IPS DF 6.9 (cell line): Measurements from ENCODE around the gene ATG13.

Experiments
- DNase-seq: peaks from one replicate; pipeline ENCODE4 v3.0.0-alpha.2; 2013; ENCODE audit warnings: low read depth, low spot score
- H3K27ac ChIP-seq: one replicate; pipeline ENCODE4 v1.5.1; 2013; ENCODE audit warnings: low read length, control low read depth
- H3K27me3 ChIP-seq: 2 replicates; pipeline ENCODE4 v1.6.1; 2013; ENCODE audit warnings: mild to moderate bottlenecking, low read length; ENCODE audit not compliant: control insufficient read depth, insufficient read depth
- H3K36me3 ChIP-seq: 2 replicates; pipeline ENCODE4 v1.6.1; 2013; ENCODE audit warnings: low read length; ENCODE audit not compliant: control insufficient read depth, insufficient read depth
- H3K4me1 ChIP-seq: 2 replicates; pipeline ENCODE4 v1.6.1; 2013; ENCODE audit warnings: low read length; ENCODE audit not compliant: control insufficient read depth, insufficient read depth
- H3K4me3 ChIP-seq: 2 replicates; pipeline ENCODE4 v1.5.1; 2013; ENCODE audit warnings: mild to moderate bottlenecking, low read length
- H3K9me3 ChIP-seq: 2 replicates; pipeline ENCODE4 v1.6.1; 2013; ENCODE audit warnings: low read length, inconsistent platforms; ENCODE audit not compliant: control insufficient read depth, insufficient read depth
- WGBS: extraction: QIAGEN DNeasy Blood & Tissue Kit; methylation state at CpG from one replicate; pipeline ENCODE4 v1.1.7; 2013; ENCODE audit warnings: mixed read lengths, missing lambda C conversion rate; ENCODE audit not compliant: insufficient read length, insufficient coverage; 5-methylcytosine and 5-hydroxymethylcytosine counted together

The ATG13 gene

DNA sequence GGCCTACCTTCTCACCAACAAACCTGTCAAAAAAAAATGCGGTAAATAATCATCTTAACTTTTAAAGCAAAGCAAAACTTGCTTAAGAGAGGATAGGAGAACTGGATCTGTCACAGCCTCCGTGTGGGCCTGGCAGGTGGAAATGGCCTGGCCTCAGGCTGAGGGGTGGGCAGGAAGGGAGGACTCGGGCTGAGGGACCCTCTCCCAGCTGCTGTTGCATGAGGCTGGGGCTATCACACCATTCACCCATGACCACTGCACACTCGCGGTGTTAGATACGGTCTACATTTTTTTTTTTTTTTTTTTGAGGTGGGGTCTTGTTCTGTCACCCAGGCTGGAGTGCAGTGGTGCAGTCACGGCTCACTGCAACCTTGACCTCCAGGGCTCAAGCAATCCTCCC is 58.6 kb downstream of the ATG13 start:
- Histone ChIP-seq H3K4me3 (no peak overlapping the region), H3K36me3 (peaks cover 26% of the 10 kb centered on the region), H3K27me3 (no peaks in the 10 kb centered on the region), H3K27ac (no peak overlapping the region), H3K4me1 (peaks cover 1% of the 10 kb centered on the region), H3K9me3 (no peaks in the 10 kb centered on the region)
- no CpG with 5 or more reads among the region's 7 CpGs for whole genome bisulfite sequencing
- DNase-seq: no peak

DNA sequence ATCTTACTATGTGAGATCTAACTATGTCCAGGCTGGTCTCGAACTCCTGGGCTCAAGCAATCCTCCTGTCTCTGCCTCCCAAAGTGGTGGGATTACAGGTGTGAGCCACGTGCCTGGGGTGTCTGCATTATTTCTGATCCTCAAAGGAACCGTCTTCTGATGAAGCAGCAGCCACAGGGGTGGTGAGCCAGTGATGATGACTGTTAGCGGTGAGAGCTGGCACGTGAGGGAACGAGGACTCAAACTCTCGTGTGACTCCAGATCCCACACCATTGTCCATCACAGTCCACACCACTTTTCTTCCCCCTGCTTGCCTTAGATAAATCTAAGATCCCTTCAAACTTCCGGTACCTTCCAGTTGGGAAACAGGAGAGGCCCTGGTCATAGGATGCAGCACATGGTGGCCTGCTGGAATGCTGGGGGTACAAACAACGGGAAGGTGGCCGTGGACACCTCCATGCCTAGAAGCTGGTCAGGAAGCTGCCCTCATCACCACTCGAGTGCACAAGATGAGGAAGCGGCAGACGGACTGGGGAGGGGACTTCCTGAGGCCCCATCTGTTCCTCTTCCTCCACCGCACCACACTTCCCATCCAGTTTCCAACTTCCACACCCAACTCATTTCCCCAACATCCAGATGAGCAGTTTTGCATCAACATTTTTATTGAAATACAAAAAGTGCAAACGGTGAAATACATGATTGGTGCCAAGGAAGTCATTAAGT is 59.2 kb downstream of the ATG13 start:
- Histone ChIP-seq H3K27ac (no peak overlapping the region), H3K9me3 (no peaks in the 10 kb centered on the region), H3K27me3 (no peaks in the 10 kb centered on the region), H3K36me3 (peaks cover 26% of the 10 kb centered on the region), H3K4me3 (no peak overlapping the region), H3K4me1 (peaks cover 1% of the 10 kb centered on the region)
- no CpG with 5 or more reads among the region's 15 CpGs for WGBS
- DNase-seq: no peak

DNA sequence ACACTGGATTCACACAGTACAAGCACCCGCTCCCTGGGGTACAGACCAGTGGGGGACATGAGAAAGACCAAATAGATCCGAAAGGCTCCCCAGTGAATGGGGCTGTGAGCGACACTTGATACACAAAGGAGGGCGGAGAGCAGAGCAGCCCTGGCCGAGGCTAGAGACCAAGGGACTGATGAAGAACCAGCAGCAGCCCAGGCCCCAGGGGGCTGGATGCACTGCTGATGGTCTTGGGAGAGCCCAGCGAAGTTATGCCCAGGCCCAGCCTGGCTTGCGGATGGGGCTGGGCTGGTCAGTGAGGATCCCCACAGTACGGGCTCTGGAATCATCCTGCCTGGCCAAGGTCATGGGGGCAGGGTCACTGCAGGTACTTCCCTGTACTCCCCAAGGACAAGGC is 59.8 kb downstream of the ATG13 start:
- Histone ChIP-seq H3K4me3 (no peak overlapping the region), H3K4me1 (peaks cover 1% of the 10 kb centered on the region), H3K36me3 (peaks cover 23% of the 10 kb centered on the region), H3K27me3 (no peaks in the 10 kb centered on the region), H3K9me3 (no peaks in the 10 kb centered on the region), H3K27ac (no peak overlapping the region)
- DNase-seq: no peak
- no CpG with 5 or more reads among the region's 8 CpGs for WGBS

DNA sequence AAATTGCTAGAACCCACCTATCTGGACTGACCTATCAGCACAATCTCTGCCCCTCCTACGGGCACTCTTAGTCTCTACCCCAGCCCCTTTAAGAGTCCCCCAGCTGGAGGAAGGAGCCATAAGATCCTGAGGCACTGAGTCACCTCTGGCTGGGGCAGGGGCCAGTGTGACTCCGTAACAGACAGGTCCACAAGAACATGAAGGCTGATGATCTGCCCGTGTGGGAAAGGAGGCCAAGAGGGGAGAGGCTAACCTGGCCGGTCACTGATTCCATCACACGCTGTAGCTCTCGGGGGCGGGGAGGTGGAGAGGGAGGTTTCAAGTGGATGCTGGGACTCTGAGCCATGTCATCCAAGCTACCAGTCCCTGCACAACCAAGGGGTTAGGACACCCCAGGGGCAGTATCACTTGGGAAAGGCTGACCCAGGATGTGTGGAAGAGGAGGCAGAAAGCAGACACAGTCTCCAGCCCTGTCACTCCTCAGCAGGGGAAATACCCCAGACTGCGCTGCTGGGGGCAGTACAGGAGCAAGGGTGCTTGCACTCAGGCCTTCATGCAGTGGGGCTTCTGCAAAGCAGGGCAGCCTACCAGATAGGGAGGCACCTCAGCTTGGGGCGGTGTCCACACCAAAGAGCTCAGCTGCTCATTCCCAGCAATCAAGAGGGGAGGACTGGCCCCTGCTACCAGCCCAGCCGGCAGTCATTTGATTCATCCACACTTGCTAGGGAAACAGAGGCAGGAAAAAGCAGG is 60.8 kb downstream of the ATG13 start:
- no peaks in the 10 kb centered on the region for H3K9me3 ChIP-seq
- H3K27ac ChIP-seq: no peak overlapping the region
- H3K27me3 ChIP-seq: no peaks in the 10 kb centered on the region
- H3K4me1 ChIP-seq: peaks cover 1% of the 10 kb centered on the region
- DNase-seq: no peak
- no peak overlapping the region for H3K4me3 ChIP-seq
- WGBS: no CpG with 5 or more reads among the region's 10 CpGs
- H3K36me3 ChIP-seq: peaks cover 19% of the 10 kb centered on the region

DNA sequence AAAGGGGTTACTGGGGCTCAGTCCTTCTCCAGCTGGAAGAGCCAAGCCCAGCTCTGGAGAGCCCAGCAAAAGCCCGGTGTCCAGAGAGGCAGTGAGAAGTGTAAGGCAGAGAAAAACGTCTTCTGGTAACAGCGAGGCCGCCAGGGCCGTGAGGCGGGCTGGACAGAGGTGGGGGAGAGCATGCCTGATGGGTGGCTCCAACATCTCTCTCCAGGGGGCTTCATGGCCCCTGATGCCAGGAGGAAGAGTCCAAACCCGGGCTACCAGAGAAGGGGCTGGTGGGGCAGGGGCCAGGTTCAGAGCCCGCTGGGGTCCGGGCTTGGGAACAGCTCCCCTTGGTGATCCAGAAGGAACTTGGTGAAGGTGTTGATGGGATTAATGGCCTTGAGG is 61.4 kb downstream of the ATG13 start:
- peaks cover 15% of the 10 kb centered on the region for H3K36me3 ChIP-seq
- no peak for DNase-seq
- H3K27ac ChIP-seq: no peak overlapping the region
- H3K4me3 ChIP-seq: no peak overlapping the region
- WGBS: no CpG with 5 or more reads among the region's 9 CpGs
- no peaks in the 10 kb centered on the region; the same call in none of the 2 replicates for H3K4me1 ChIP-seq
- no peaks in the 10 kb centered on the region for H3K9me3 ChIP-seq
- H3K27me3 ChIP-seq: no peaks in the 10 kb centered on the region

DNA sequence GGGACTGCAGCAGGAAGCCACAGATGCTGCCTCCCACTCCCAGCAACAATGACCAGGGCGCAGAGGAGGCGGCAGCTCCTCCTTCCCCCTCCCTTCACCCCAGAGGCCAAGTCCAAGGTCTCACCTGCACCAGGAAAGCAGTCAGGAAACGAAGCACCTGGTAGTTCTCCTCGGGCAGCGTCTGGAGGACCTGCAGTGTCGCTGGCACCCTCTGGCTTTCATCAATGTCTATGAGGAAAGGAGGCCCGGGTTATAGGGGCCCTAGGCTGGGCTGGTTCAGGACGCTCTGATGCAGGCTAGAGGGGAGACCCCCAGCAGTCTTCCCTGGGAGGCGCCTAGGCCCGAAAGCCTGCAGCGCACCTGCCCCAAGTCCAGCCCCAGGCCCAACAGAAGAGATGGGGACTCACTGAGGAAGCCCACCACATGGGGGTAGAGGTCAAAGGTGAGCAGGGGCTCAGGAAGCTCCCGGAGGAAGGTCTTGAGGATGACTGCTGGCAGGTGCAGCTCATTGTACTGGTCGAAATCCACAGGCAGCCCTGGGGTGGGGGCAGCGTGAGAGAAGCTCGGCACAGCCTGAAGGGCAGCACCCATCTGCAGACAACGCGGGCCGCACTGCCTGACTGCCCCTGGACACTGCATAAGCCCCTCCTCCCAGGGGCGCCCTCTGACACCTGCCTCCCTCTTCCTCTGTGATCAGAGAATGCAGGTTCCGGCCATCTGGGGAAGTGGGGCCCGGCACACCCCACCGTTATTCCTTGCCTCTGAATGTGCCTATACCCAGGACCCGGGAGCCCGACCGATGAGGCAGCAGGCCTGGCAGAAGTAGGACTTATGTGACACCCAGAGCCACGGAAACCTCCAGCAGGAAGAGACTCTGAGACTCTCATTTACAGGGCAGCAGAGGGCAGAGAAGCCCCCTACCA is 62.1 kb downstream of the ATG13 start:
- Histone ChIP-seq H3K4me3 (no peak overlapping the region), H3K4me1 (no peaks in the 10 kb centered on the region; the same call in 1 of the 2 replicates), H3K36me3 (peaks cover 14% of the 10 kb centered on the region), H3K9me3 (no peaks in the 10 kb centered on the region), H3K27ac (no peak overlapping the region), H3K27me3 (no peaks in the 10 kb centered on the region)
- no peak for DNase-seq
- WGBS: no CpG with 5 or more reads among the region's 26 CpGs

DNA sequence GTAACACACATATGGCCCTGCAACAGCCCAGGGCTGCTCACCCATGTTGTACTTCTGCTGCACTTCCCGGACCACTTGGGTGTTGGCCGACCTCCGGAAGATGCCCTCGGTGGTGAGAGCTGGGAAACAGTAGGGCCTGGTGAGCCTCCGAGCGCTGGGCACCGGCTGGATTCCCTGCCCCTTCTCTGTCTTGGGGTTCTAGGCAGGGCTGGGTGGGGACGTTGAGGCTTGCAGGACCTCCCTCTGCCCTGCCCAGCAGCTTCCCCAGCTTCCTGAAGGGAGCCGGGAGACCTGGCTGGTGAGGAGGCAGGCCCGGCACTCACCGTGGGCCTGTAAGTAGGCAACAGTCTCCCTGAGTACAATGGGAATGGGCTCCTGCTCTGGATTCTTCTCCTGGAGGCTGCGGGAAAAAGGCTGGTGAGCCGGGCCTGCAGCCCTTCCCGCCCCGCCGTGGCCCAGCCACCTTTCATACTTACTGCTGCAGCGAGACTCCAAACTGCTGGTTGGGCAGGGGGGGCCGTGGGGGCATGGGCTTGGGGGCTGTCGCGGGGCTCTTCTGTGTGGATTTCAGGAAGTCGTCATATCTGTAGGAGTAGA is 62.9 kb downstream of the ATG13 start:
- Histone ChIP-seq H3K27ac (no peak overlapping the region), H3K36me3 (peaks cover 14% of the 10 kb centered on the region), H3K27me3 (no peaks in the 10 kb centered on the region), H3K9me3 (no peaks in the 10 kb centered on the region), H3K4me1 (no peaks in the 10 kb centered on the region; the same call in 1 of the 2 replicates), H3K4me3 (no peak overlapping the region)
- DNase-seq: no peak
- WGBS: no CpG with 5 or more reads among the region's 21 CpGs

DNA sequence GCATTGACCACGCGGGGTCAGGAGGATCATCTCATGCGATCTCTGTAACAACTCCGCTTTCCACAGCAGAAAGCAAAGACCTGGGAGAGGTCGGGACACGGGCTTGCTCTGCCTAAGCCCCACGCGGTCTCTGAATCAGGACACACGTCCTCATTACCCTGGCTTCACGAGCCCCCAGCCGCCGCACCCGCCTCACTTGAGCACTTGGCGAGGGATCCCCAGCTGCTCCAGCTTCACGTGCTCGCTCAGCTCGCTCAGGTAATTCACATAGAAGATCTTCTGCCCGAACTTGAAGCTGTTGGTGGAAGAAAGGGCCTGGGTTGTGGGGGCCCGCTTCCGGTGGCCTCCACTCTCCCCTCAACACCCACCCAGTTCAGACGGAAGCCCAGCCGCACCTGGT is 63.5 kb downstream of the ATG13 start:
- Histone ChIP-seq H3K9me3 (no peaks in the 10 kb centered on the region), H3K27me3 (no peaks in the 10 kb centered on the region), H3K4me1 (no peaks in the 10 kb centered on the region), H3K27ac (no peak overlapping the region), H3K4me3 (no peak overlapping the region), H3K36me3 (peaks cover 14% of the 10 kb centered on the region)
- DNase-seq: no peak
- WGBS: no CpG with 5 or more reads among the region's 22 CpGs

DNA sequence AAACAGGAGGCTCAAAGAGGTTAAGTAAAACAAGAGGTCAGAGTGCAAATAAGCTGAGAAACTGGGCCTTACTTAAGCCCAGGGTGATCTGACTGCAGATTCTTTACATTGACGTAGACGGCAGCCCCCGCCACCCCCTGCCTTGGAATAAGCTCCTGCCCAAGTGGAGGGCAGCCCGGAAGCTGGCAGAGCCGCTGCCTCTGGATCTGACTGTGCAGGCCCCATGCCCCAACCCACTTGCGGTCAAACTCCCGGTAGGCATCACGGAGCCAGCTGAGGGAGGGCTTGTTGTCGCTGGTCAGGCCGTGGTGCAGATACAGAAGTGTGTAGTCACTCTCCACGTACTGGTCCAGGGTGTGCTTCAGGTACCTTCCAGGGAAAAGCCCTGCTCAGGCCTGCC is 64.5 kb downstream of the ATG13 start:
- DNase-seq: no peak
- Histone ChIP-seq H3K27ac (no peak overlapping the region), H3K36me3 (peaks cover 14% of the 10 kb centered on the region), H3K27me3 (no peaks in the 10 kb centered on the region), H3K9me3 (no peaks in the 10 kb centered on the region), H3K4me3 (no peak overlapping the region), H3K4me1 (no peaks in the 10 kb centered on the region)
- no CpG with 5 or more reads among the region's 11 CpGs for WGBS
